Adrenal gland (tissue), 5 donors: ENCODE measurements around the gene KRTAP4-16.

Experiments used
- CTCF ChIP-seq, 6 experiments: fragments of 450-650 bp in 4 of 6; fragments of 200-600 bp in 2 of 6; sonication (generic) in 1 of 6; IDR thresholded peaks; 1 replicate in 5 of 6; 2 replicates in 1 of 6; pipeline versions ENCODE4 v1.5.1 to v1.8.0; 2016 to 2021; ENCODE audit warnings: antibody characterized with exemption in 6 of 6, mild to moderate bottlenecking in 2 of 6, moderate library complexity in 1 of 6
- POLR2A ChIP-seq, 2 donors: fragments of 450-650 bp; IDR thresholded peaks; one replicate each; pipeline ENCODE4 v1.6.1; 2017; ENCODE audit warnings: antibody characterized with exemption in 2 of 2, mild to moderate bottlenecking in 2 of 2, moderate library complexity in 1 of 2
- donor health status: DM: no; HTN: no; CAD: no.

GRCh38 chr17:41061964-41062363, 40.0 kb downstream of the KRTAP4-16 start:
- TF ChIP-seq CTCF (IDR thresholded peaks at IDR 0.05) (no peak), POLR2A (IDR thresholded peaks at IDR 0.05) (no peak)
